GM20000 (cell line): Measurements from ENCODE around the gene GABARAPL1.

ENCODE experiments used
- DNase-seq: peaks from one replicate; pipeline ENCODE4 v3.0.0; 2012; ENCODE audit warnings: low spot score
- TF ChIP-seq, protein P1 (sequence below): IDR thresholded peaks from 2 replicates; pipeline ENCODE4 v1.5.1; 2012; ENCODE audit warnings: mild to moderate bottlenecking, control low read depth; ENCODE audit errors: extremely low read depth, missing control alignments

GABARAPL1 gene

DNA sequence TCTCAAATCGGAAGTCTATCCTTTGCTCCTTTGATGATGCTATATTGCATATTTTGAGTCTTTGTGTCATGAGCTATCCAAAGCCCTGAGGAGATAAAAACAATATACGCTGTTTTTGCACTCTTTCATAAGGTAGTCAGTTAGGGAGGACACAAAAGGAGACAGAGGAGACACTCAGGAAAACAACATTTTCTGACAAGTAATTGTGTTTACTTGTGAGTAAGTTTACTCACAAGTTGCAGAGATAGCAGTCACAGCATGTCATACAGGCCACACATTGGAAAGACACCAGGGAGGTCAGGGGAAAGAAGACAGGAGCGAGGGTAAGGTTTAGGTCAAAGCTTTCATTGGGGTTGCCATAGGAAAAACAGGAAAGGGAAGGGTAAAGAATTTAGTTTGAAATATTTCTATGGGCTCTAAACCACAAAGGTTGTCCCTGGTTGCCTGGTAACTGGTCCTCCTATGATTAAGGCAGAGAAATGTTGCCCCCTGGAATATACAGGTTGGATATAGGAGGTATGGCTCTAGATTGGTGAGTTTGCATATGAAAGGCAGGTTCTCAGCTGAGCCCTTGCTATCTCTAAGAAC is 7.4 kb upstream of the GABARAPL1 start:
- no peak for DNase-seq
- TF ChIP-seq, protein P1, sequence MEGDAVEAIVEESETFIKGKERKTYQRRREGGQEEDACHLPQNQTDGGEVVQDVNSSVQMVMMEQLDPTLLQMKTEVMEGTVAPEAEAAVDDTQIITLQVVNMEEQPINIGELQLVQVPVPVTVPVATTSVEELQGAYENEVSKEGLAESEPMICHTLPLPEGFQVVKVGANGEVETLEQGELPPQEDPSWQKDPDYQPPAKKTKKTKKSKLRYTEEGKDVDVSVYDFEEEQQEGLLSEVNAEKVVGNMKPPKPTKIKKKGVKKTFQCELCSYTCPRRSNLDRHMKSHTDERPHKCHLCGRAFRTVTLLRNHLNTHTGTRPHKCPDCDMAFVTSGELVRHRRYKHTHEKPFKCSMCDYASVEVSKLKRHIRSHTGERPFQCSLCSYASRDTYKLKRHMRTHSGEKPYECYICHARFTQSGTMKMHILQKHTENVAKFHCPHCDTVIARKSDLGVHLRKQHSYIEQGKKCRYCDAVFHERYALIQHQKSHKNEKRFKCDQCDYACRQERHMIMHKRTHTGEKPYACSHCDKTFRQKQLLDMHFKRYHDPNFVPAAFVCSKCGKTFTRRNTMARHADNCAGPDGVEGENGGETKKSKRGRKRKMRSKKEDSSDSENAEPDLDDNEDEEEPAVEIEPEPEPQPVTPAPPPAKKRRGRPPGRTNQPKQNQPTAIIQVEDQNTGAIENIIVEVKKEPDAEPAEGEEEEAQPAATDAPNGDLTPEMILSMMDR, result no peak

DNA sequence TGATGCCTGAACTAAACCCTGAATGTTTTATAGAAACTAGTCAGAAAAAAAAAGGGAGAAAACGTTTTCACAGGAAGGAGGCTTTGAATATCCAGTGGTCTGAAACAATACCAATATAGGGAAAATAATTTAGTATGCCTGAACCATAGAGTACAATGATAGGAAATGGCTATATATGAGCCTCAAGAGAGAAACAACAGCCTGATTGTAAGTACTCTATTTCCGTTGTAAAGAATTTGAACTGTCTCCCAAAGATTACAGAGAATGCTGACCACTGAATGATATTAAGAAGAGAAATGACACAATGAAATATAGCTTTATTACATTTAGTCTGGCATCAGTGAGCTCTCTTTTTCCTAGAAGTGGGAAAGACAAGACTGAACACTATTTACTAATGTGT is 5.5 kb upstream of the GABARAPL1 start:
- TF ChIP-seq, protein P1, result no peak
- DNase-seq, result no peak

- no peak for DNase-seq
- TF ChIP-seq, protein P1, result no peak
Observed at GRCh38 chr12:10210225-10210624, 2.5 kb upstream of the GABARAPL1 start.

DNA sequence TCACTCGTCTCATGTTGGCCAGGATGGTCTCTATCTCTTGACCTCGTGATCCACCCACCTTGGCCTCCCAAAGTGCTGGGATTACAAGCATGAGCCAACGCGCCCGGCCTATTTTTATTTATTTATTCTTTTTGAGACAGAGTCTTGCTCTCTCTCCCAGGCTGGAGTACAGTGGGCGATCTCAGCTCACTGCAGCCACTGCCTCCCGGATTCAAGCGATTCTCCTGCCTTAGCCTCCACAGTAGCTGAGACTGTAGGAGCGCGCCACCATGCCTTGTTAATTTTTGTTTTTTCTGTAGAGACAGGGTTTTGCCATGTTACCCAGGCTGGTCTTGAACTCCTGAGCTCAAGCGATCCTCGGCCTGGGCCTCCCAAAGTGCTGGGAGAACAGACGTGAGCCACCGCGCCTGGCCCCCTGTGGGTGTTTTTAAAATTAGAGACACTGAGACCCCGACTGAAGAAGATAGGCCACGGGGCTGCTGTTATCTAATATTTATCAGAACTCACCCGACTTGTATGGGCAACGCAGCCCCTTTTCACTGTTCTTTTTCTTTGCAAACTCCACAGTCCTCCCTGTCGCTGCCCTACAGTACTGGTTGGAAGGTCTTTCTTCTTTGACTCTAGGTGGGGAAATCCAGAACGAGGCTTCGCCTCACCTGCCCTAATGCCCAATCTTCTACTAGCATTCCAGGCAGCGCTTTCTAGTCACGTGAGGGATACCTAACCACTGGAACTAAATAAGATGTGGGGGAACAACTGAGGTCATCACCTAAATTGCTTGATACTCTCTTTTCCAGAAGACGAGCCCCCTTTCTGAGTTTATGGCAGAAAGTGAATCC is 1.4 kb upstream of the GABARAPL1 start:
- DNase-seq, result no peak
- TF ChIP-seq, protein P1, result no peak

DNA sequence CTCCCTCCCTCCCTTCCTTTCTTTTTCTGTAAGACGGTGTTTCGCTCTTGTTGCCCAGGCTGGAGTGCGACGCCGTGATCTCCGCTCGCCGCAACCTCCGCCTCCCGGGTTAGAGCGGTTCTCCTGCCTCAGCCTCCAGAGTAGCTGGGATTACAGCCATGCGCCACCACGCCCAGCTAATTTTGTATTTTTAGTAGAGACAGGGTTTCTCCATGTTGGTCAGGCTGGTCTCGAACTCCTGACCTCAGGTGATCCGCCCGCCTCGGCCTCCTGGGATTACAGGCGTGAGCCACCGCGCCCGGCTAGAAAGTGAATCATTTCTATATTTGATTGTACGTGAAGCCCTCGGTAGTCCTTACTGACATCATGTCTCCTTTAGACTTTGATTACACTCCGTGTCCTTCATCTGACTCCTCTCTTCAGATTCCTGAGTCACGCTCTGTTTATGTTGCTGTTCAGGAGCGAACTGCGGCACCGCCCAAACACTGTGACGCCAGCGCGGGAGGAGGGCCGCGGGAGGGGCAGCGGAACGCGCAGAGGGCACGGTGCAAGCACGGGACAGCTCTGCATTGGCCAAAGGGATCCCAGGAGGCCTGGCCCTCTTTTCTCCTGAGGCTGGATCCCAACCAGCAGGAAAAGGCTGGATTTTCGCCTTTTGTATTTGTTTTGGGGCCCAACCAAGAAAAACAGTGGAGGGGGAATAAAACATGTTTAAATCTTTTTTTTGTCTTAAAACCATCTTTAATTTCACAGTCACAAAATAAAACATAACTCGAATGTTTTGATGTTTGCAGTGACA is 538 bp upstream of the GABARAPL1 start:
- peak; percentile 74 for DNase-seq
- TF ChIP-seq, protein P1, result no peak

DNA sequence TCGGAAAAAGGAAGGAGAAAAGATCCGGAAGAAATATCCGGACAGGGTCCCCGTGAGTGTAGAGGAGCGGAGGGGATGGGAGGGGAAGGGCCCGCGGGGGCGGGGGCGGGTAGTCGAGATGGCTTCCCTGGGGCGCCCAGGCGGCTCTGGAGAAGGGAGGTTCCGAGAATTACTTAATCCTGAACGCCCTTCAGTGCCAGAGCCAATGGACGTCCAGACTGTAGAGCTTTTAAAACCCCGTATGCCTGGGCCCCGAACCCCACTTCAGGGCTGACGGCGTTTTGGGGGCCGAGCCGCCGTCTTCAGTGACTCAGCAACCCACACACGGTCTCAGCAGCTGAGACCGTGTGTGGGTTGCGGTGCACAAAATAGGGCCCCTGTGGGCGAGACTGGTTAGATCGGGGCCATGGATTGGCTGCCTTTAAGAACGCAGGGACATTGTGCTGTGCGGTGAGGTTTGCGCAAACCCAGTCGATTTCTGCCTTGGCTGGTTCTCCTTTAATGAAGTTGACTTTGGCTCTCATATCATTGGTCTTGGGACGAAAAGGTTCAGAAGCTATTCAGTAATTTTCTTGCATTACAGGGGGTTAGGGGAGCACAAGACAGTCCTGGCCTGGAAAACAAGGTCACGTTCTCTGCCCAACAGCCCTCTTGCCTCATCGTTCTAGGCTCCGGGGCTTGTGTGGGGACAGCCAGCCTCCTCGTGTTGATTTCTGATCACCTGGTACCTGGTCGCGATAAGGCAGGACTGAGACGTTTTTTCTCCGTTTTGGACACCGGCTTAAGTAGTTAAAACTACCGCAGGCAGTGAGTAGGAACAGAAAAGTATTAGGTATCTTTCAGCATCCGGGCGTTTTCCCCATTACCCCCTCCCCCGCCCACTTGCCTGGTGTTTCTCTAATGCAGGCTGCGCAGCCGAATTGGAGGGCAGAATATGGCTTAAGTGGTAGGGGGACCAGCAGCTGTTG is 775 bp downstream of the GABARAPL1 start:
- TF ChIP-seq, protein P1, result no peak
- DNase-seq, result peak; percentile 63
